Ishikawa (cell line): Measurements from ENCODE around the gene SEMA6C.

Experiments used
- CEBPB ChIP-seq: IDR thresholded peaks from 2 replicates; pipeline ENCODE4 v1.6.1; 2012
- CREB1 ChIP-seq: IDR thresholded peaks from 2 replicates; pipeline ENCODE4 v1.6.1; 2012; ENCODE audit warnings: low read depth
- EGR1 ChIP-seq: IDR thresholded peaks from 2 replicates; pipeline ENCODE4 v1.6.1; 2012
- EP300 ChIP-seq: IDR thresholded peaks from 2 replicates; pipeline ENCODE4 v1.6.1; 2012; ENCODE audit warnings: borderline replicate concordance
- FOXM1 ChIP-seq: IDR thresholded peaks from 2 replicates; pipeline ENCODE4 v1.6.1; 2012; ENCODE audit warnings: low read depth, borderline replicate concordance
- MAX ChIP-seq: IDR thresholded peaks from 2 replicates; pipeline ENCODE4 v1.6.1; 2012
- NFIC ChIP-seq: IDR thresholded peaks from 2 replicates; pipeline ENCODE4 v1.6.1; 2012
- RAD21 ChIP-seq: IDR thresholded peaks from 2 replicates; pipeline ENCODE4 v1.6.1; 2012; ENCODE audit warnings: low read depth
- REST ChIP-seq: IDR thresholded peaks from 2 replicates; pipeline ENCODE4 v1.6.1; 2012; ENCODE audit warnings: low read depth, mild to moderate bottlenecking
- TAF1 ChIP-seq: IDR thresholded peaks from 2 replicates; pipeline ENCODE4 v1.6.1; 2012; ENCODE audit warnings: low read depth, mild to moderate bottlenecking
- TCF12 ChIP-seq: IDR thresholded peaks from 2 replicates; pipeline ENCODE4 v1.6.1; 2012; ENCODE audit warnings: low read depth
- TEAD4 ChIP-seq: IDR thresholded peaks from 2 replicates; pipeline ENCODE4 v1.6.1; 2012
- USF1 ChIP-seq: IDR thresholded peaks from 2 replicates; pipeline ENCODE4 v1.6.1; 2012
- YY1 ChIP-seq: IDR thresholded peaks from 2 replicates; pipeline ENCODE4 v1.6.1; 2012; ENCODE audit warnings: low read depth

GRCh38 chr1:151193856-151194255, 47.4 kb upstream of the SEMA6C start:
- TF ChIP-seq CEBPB (no peak), REST (no peak), TCF12 (no peak), RAD21 (no peak), CREB1 (no peak), TEAD4 (no peak), TAF1 (no peak), YY1 (no peak), FOXM1 (no peak), EP300 (no peak), MAX (no peak), EGR1 (no peak), USF1 (no peak), NFIC (no peak)
